ENCODE results near the gene KCNH2. TPM values are rescaled to one million over a fixed set of nuclear protein-coding genes. Genes with fewer than 3 reads are reported as not detected.
"Not testable (repeated sequence)": the region's sequence is repeated elsewhere in the genome, so short reads cannot be mapped to it uniquely, and the experiment has no call there.

KCNH2 gene
- total RNA-seq, 2 donors from 2014 or later: 27.3 to 37.3 TPM

DNA sequence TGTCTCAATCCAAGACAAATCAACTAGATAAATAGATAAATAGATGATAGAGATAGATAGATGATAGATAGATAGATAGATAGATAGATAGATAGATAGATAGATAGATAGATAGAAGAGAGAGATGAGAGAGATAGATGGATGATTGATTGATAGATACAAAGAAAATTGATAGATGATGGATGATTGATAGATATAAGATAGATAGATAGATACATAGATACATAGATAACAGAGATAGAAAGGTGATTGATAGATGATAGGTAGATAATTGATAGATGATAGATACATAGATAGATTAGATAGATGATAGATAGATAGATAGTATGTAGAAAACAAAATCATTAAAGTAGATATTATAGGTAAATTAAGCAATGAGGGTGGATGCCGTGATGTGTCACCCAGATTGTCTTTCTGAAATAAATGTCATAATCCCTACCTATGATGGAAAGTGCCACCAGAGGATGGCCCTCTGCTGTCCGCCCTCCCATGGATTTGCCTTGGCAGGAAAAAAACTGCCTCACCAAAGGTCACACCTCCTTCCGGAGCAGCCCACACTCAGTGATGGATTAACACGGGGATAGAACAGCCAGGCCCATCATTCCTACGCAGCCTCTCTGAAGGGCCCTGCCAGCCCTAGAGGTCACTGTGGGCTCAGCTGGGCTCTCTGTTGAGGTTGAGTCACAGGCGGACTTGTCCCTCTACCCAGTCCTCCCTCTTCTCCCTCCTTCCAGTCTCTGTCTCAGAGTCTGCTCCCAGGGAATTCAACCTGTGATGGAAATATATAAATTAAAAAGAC, 50.8 kb downstream of the KCNH2 start:
- intact Hi-C loops (cut with DNase I): no loop called here
- no peak for DNase-seq (ENCODE audit: low spot score)

DNA sequence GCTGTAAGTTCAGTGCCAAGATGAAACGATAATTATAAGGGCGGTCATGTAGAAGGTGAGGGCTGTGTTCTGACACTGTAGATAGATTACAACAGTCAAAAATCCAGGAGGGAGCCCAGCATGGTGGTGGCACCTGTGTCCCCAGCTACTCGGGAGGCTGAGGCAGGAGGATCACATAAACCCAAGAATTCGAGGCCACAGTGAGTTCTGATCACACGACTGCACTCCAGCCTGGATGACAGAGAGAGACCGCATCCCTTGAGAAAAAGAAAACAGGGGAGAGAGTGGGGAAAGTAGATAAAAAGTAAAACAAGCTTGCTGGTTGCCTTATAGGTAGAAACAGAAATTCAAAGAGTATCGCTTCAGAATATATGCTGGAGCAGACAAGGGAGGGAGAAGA, 52.1 kb downstream of the KCNH2 start:
- intact Hi-C loops (cut with DNase I): no loop called here
- DNase-seq (ENCODE audit: low spot score): peak; percentile 22

DNA sequence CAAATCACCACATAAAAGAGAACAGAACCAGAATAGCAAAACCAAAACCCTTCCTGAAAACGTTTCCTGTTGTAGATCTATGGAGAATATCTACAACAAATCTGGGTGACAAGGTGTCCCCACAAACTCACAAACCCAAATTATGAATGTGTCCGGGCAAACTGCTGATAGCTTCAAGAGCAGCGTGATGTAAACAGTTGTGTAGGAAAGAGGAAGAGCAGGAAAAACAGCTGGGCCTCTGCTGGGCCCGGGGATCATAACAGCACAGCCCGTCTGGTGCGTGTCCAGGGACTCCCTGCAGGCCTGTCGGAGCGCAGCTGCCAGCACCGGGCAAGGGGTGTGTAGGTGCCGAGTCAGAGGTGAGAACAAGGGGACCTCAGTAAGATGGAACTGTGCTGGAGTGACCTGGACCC, 53.7 kb downstream of the KCNH2 start:
- intact Hi-C loops (cut with DNase I): no loop called here

DNA sequence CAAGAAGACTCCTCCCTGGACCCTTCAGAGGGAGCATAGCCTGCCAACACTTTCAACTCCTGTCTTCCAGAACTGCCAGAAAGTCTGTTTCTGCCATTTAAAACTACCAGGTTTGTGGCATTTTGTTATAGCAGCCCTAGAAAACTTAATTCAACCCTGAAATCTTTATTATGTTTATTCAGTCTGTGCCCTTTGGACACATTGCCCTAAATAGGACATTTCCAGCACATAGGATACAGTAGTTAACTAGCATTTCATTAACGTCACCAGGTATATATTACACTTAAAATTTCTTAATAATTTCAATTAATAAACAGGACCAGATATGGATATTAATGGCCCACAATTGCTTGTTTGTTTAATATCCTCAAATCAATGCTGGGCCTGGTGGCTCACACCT, 54.3 kb downstream of the KCNH2 start:
- intact Hi-C loops (cut with DNase I): no loop called here
- DNase-seq (ENCODE audit: low spot score): no peak

More for the DNA sequence above, 53.7 kb downstream of the KCNH2 start:
- peak; percentile 63 for DNase-seq (ENCODE audit: low spot score)

DNA sequence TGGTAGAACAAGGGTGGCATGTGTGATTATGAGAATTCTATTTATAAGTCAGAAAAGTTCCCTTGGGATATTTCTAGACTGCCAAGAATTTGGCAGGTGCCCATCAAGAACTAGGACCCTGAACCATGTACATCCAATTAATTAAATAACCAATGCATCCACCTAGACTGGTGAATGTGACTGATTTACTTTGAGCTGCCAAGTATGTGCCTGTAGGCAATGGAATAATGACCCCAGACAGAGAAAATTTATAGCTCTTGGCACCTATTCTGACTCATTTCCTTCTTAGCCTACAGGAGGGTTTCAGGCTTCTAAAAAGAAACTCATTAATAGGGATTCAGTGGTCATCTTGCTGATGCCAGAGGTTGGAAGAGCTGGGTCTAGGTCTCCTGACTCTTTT, 54.9 kb downstream of the KCNH2 start:
- DNase-seq (ENCODE audit: low spot score): no peak
- intact Hi-C loops (cut with DNase I): no loop called here

DNA sequence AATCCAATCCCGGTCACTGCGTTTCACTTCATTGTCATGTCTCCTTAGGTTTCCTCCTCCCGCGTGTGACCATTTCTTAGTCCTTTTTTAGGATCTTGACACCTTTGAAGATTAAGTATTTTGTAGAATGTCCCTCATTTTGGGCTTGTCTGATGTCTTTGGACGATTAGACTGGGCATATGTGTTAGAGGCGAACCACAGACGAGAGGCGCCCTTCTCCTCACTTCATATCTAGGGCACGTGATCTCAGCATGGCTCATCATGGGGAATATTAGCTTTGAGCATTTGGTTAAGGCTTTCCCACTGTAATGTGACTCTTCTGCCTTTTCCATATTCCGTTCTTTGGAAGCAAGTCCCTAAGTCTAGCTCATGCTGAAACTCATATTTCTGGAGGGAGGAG, 59.0 kb downstream of the KCNH2 start:
- intact Hi-C loops (cut with DNase I): no loop called here
- no peak for DNase-seq (ENCODE audit: low spot score)

DNA sequence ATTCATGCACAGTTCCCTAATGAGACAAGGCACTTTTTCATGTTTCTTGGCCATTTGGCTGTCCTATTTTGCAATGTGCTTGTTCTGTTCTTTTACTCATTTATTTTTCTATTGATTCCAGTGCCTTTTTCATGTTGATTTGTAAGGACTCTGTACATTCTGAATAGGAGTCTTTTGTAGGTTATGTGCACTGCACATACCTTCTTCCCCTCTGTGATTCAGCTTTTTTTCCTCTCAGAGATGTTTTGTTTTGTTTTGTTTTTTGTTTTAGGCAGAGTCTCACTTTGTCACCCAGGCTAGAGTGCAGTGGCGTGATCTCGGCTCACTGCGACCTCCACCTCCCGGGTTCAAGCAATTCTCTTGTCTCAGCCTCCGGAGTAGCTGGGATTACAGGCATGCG, 59.7 kb downstream of the KCNH2 start:
- no peak for DNase-seq (ENCODE audit: low spot score)
- intact Hi-C loops (cut with DNase I): no loop called here

DNA sequence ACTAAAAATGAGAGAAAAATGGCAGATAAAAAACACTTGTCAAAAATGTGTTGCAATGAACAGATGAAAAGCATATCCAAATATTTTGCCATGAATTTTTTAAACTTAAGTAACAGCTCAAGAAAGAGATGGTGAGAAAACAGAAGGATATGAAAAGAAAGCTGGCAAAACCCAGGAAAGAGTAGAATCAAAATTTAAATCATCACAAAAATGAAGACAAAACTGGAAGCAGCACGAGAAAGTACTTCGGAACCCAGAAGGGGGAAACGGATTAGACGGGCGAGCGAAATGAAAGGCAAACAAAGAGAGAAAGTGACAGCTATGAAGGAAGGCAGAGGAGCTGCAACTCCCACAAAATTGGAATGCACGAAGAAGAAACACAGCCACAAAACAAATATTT, 60.2 kb downstream of the KCNH2 start:
- DNase-seq (ENCODE audit: low spot score): no peak

DNA sequence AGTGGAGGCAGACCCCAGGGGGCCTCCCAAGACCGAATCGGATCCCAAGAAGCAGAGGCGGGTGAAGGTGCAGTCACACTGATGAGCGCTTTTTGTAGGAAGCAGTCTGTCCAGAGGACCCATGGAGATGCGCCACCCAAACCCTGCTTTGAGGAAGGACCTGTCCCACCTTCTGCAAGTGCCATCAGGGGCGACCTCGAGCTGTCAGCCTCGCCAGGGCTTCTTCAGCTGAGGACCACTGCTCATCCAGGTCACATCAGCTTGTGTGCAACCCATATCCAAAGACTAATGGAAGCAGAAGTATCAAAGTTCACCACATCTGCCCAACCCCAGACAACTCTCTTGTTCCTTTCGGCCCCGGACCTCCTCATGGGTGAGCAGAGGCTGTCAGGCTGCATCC, 61.5 kb downstream of the KCNH2 start:
- intact Hi-C loops (cut with DNase I): no loop called here
- no peak for DNase-seq (ENCODE audit: low spot score)

More for the DNA sequence above, 60.2 kb downstream of the KCNH2 start:
- intact Hi-C loops (cut with DNase I): no loop called here

DNA sequence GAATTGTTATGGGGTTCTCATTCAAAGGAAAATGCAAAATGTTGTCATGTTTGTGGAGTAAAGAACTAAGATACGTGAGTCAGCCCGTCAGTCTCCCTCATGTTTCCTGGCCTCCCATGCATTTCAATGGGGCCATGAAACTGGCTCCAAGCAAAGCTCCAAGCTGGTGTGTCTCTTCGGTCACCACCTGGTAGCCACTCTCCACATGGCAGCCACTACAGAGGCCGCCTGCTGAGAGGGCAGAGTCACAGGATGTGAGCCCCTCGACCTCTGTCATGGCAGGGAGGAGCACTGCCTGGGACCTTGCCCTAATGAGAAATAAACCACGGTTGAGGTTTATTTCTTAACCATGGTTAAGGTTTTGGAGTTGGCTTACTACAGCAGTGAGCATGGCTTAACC, 63.2 kb downstream of the KCNH2 start:
- intact Hi-C loops (cut with DNase I): no loop called here
- no peak for DNase-seq (ENCODE audit: low spot score)

DNA sequence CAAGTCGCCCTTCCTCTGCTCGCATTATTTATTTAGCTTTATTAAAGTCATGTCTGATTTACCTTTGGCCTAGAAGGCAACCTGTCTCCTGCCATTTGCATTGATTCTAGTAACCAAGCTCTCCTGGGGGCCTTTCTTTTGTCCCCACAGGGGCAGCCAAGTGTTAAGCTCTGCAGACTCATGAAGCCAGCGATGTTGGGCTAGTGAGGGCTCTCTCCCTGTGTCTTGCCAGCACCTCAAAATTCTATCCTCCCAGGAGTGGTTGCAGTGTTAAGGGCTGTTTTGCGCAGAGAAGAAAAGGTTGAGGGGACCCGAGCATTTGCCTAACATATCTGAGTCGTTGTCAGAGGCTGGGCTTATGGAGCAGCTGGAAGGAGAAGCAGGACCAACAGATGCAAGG, 63.9 kb downstream of the KCNH2 start:
- DNase-seq (ENCODE audit: low spot score): no peak
- intact Hi-C loops (cut with DNase I): no loop called here

DNA sequence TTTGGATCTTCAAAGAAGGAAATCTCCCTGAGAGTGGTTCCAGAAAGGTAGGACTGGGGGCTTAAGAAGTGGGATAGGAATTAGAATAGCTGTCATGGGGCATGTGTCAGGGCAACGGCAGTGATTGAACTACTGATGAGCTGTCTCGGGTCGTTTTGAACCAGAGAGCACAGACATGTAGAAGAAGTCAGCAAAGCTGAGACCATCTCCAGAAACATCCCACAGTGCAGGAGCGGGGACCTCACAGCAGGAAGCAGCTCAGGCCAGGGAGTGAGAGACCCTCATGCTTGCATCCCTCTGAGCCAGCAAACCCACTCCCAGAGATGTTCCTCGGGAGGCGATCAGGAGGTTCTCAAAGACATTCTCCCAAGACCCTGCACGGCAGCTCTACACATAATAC, 65.7 kb downstream of the KCNH2 start:
- intact Hi-C loops (cut with DNase I): no loop called here
- DNase-seq (ENCODE audit: low spot score): no peak

DNA sequence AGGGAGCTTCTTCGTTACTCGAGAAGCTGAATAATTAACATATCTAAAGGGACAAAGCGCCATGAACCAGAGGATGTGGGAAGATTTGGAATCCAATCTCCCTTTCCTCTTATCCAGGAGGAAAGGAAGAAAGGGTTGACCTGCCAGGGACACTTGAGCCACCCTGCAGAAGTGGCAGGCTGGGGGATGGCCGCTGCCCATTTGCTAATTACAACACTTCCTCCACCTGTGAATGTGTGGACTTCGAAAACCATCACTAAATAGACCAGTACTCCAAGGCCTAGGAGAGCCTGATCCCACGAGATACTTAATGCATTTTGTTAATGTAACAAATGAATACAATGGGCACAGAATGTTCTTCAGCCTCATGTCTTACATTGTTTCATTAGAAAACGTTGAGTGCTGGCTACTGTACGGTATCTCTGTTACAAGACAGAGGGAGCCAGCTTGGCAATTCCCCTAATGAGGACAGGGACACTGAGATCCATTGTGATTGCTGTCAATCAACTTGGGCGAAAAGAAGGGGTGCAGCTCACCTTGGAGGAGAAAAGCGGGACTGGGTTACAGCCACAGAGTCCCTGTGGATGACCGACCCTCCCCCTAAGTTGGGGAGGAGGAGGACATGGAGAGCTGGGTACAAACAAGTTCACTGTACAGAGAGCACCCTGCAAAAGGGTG, 66.4 kb downstream of the KCNH2 start:
- DNase-seq (ENCODE audit: low spot score): no peak
- intact Hi-C loops (cut with DNase I): no loop called here

DNA sequence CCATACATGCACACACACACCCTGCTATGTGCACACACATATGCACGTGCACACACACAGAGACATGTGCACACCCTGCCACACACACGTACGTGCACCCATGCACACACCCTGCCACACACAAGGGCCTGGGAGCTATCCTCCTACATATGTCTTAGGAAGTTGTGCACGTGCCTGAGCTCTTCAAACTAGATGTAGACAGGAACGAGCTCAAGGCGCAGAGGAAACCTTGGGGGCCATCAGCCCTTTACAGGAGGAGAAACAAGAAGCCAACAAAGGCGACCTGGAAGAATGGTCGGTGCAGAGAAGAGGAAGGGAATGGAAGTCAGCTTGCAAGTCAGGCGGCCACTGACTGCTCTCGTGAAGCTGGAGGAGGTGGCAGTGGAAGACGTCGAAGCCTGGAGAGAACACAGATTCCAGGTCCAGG, 67.1 kb downstream of the KCNH2 start:
- no peak for DNase-seq (ENCODE audit: low spot score)
- intact Hi-C loops (cut with DNase I): no loop called here

DNA sequence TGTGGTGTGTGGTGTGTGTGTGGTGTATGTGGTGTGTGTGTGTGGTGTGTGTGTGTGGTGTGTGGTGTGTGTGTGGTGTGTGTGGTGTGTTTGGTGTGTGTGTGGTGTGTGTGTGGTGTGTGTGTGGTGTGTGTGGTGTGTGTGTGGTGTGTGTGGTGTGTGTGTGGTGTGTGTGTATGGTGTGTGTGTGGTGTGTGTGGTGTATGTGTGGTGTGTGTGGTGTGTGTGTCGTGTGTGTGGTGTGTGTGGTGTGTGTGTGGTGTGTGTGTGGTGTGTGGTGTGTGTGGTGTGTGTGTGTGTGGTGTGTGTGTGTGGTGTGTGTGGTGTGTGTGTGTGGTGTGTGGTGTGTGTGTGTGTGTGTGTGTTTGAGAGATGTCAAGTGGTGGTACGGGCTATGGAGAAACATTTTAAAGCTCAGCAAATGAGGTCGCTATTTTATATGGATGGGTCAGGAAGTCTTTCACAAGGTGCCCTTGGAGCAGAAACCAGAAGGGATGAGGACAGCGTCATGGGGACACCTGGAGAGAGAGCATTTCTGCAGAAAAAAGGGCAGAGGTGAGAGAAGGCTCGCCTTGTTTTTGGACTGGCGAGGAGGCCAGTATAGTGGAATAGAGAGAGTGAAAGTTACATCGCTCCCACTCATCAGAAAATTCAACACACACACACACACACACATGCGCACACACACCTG, 67.7 kb downstream of the KCNH2 start:
- DNase-seq (ENCODE audit: low spot score); intact Hi-C loops (cut with DNase I): not testable (repeated sequence)

DNA sequence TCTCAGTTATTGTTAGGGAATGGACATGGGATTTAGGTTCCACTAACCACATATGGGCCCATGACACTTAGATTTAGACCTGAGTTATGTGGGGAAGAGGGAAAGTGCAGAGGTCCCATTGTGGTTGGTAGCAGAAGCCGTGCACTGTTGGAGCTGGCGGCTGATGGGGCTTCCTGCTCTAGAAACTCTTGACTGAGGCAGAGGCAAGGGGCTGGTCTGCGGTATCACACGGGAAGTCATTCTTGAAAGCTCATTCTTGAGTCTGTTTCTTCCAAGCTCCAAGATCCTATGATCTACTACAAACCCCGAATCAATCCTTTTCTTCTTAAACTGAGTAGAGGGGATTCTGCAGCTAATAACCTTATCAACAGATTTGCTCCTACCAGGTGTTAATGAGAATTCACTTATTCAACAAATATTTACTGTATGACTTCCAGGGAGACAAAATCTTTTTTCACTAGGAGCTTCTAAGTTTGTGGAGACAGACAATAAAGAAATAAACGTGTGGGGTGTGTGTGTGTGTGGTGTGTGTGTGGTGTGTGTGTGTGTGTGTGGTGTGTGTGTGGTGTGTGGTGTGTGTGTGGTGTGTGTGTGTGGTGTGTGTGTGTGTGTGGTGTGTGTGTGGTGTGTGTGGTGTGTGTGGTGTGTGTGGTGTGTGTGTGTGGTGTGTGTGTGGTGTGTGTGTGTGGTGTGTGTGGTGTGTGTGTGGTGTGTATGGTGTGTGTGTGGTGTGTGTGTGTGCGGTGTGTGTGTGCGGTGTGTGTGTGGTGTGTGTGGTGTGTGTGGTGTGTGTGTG, 68.7 kb downstream of the KCNH2 start:
- DNase-seq (ENCODE audit: low spot score): no peak
- intact Hi-C loops (cut with DNase I): no loop called here

DNA sequence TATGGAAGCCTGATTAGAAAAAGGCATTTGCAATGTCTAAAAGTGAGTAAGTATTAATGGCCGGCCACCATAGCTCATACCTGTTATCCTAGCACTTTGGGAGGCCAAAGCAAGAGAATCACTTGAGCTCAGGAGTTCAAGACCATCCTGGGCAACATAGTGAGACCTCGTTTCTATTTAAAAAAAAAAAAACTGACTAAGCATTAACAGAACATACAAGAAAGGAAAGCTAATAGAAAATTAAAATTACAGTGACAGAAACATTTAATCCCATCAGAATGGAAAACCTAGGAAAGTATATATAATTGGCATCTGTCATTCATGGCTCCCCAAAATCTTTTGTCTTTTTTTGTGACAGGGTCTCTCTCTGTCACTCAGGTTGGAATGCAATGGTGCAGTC, 69.9 kb downstream of the KCNH2 start:
- intact Hi-C loops (cut with DNase I): no loop called here
- no peak for DNase-seq (ENCODE audit: low spot score)

DNA sequence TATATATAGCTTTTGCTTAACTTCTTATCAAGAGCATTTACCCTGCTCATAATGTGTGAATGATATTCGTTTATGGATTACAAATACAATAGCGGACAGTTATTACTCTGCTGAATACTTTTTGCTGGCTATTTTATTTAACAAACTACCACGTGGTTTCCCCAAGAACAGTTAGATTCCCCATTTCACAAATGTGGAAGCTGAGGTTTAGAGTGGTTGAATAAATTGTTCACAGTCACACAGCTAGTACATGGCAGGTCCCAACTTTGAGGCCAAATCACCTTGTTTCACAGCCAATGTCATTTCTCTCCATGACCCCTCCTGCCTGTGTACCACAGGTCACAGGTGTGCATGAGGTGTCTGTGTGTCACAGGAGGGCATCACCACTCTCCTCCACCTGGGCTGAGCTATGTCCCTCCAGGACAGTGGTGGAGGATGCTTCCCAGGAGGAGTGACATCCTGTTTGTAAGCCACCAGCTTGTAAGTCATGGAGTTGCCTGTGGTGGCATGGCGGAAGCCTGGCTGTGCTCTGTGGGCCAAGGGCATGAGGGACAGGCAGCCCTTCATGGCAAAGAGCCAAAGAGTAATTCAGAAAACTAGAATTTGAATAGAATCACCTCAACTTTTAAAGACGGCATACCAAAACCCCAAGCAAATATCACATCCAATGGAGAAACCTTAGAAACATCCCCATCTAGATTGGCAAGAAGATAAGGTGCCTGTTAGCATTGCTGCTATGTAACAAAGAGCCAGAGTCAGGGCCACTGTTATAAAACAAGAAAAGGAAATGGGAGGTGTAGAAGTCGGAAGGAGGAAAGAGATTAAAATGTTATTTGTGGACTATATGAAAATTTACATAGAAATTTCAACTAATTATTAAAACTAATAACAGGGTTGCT, 73.9 kb downstream of the KCNH2 start:
- intact Hi-C loops (cut with DNase I): no loop called here
- DNase-seq (ENCODE audit: low spot score): no peak

DNA sequence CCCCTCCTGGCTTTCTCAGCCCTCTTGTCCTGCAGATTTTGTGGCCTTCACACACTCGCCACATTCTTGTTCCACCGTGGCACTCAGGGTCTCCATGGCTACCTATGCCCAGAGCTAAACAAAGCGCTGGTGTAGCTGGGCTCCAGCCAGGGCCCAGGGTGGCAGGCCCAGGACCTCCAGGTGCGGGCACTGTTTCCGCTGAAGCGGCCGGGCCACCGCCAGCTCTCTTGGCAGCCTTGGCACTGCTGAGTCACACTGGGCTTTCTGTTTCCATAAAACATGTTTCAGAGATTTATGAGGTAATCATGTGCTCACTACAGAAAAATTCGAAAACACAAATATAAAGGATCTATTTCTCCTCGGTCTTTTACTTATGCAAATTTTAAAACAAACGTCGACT, 74.5 kb downstream of the KCNH2 start:
- intact Hi-C loops (cut with DNase I): no loop called here
- DNase-seq (ENCODE audit: low spot score): no peak

Data from posterior vena cava (tissue), 2 donors.